GM18870 (cell line): ENCODE results near the gene IFIT1B.
A peak's percentile ranks its signal among the peaks of the same experiment; 100 is the strongest.
"Not testable (repeated sequence)": the region's sequence is repeated elsewhere in the genome, so short reads cannot be mapped to it uniquely, and the experiment has no call there.

Experiments used
- ATAC-seq: cut with Tn5 transposase; IDR thresholded peaks from one replicate; pipeline ENCODE4 v1.9.1; 2021; ENCODE audit warnings: moderate library complexity; ENCODE audit not compliant: unreplicated experiment

The IFIT1B gene, protein sequence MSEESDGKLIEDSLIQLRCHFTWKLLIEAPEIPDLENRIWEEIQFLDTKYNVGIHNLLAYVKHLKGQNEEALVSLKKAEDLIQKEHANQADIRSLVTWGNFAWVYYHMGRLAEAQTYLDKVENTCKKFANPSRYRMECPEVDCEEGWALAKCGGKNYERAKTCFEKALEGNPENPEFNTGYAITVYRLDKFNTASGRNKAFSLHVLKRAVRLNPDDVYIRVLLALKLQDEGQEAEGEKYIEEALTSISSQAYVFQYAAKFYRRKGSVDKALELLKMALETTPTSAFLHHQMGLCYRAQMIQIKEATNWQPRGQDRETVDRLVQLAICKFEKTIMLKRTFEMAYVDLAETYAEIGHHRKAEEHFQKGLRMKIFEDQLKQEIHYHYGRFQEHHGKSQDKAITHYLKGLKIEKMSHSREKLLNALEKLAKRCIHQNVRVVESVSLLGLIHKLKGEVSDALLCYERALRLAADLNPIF

DNA sequence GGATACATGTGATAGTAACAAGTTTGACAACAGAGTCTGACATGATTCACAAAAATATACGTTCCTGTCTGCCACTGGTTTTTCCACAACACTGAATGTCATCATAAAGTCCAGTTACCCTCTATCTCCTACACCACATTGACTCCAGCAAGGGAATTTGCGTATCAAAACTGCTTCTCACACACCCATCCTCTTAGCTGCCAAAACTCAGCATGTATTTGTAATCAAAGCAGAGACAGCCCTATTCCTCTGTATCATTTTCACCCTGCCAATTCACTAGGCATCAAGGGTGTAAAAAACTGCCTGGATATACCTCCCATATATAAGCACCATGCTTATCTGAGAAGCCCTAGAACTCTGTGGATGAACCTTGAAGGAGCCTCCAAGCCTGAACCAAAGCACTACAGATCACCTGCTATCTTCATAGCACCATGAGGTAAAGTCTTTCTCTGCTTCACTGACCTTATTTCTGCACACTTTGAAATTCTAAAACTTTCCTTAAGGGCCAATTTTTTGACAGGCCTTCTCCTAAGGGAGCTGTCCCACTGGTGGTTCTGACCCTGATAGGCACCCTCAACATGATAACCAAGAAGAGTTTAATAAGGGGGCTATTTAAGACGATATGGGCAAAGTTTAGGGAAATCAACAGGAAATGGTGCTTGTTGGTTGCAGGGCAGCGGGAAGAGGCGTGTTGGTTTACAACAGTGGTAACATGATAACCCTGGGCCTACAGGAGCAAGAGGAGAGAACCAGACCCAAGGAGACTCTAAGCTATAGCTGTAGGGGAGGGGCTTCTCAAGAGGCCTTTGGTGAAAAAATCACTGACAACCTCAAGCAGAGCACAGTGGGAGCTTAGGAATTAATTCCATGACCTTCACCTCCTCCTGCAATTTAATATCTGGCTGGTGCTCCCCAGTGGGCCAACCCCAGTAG lies at the start of gene IFIT1B:
TSS of gene IFIT1B (plus strand) at position 352 of the 933 bp plus-strand sequence. CDS start at position 432, 80 bp downstream.
- ATAC-seq = no peak

DNA sequence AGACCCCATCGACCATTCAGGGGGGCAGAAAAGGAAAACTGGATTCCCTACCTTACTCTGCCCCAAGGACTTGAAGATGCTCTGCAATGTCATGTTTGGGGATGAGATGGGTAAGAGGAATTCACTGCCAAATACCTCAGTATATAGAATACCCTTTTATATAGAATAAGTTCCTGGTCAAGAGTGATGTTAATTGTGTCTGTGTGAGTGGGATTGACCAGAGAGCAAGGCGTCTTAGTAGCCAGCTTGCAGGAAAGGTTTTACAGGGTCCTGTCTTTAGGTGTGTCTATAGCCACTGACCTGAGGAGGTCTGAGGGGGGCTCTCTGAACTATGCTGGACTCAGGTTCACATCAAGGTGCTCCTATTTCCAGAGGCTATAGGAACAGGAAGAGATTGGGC lies 48.7 kb upstream of the IFIT1B start:
- no peak for ATAC-seq

DNA sequence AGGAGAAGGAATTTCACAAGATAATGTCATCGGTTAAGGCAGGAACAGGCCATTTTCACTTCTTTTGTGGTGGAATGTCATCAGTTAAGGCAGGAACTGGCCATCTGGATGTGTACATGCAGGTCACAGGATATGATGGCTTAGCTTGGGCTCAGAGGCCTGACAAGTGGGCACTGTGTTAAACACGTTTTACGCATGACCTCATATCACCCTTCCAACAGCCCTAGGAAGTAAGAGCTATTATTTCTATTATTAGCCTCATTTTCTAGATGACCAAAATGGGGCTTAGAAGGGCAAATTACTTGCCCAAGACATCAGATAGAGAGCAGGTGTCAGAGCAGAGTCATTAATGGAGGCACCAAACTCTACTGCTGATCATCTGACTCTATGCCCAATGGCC lies 47.8 kb upstream of the IFIT1B start:
- ATAC-seq = not testable (repeated sequence)

DNA sequence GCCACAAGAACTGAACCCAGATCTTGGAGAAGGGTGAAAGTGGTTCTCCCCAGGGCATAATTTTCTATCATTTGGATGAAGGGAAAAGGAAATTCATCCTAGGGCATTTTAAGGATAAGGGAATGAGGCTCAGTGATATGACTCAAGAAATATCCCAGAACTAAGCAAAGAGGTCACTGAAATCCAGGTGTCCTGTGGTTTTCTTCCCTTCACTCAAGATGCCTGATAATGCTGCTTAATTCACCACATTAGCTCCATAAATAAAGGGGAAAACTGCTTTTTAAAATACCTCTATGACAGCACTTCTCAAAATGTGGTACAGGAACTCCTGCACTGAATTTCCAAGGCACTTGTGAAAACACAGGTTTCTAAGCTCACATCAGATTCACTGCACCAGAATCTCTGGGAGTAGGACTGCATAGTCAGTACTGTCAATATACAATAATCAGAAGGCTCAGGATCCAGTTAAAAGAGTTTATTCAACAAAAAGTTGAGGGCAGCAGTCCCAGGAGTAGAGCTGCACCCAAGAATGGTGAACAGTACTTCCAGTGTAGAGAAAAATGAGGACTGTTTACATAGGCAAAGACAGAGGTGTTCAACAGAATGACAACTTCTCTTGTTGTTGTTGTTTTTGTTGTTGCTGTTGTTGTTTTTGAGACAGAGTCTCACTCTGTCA lies 47.2 kb upstream of the IFIT1B start:
- ATAC-seq = no peak

DNA sequence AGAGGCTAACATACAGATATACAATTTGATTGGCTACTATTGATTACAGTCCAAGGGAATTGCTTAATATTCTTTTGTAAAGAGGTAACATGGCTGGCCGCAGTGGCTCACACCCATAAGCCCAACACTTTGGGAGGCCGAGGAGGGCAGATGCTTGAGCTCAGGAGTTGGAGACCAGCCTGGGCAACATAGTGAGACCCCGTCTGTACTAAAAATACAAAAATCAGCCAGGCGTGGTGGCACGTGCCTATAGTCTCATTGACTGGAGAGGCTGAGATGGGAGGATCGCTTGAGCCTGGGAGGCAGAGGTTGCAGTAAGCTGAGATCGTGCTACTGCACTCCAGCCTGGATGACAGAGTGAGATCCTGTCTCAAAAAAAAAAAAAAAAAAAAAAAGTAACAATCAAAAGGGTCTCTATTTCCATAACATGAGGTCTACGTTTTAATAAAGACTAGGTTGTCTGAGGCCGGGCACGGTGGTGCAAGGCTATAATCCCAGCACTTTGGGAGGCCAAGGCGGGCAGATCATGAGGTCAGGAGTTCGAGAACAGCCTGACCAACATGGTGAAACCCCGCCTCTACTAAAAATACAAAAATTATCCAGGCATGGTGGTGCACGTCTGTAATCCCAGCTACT lies 46.3 kb upstream of the IFIT1B start:
- not testable (repeated sequence) for ATAC-seq

DNA sequence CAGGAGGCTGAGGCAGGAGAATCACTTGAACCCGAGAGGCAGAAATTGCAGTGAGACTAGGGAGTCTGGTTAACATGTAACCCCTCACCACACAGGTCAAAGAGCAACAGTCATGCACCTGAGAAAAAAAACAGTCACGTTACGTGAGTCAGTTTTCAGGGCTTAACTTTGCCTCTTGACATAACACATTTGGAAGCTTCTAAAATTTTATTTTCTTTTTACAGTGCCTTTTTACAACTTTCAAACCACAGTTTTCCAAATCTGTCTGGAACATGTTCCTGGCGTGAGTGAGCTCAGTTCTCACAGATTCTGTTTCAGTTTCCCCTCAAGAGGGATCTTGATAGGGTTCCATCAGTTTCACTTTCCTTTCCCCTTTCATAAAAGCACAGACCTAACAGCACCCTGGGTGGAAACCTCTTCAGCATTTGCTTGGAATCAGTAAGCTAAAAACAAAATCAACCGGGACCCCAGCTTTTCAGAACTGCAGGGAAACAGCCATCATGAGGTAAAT lies 45.7 kb upstream of the IFIT1B start:
- peak; percentile 45 for ATAC-seq

DNA sequence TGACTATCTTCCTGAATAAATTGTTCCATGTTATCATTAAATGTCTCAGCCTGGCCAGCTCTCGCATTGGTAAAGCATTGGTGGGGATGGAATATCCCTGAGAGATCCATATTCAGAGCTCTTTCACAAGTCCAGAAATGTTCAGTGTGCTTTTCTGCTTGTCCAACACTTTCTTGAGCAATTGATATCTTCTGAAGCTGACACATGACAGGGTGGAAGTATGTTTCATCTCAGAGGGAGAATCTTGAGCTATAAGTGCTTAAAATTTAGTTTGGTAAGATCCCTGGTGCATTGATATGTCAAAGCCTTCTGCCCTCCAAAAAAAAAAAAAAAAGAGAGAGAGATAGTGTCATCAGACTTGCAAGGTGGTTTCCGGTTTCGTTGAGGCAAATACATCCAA lies 42.6 kb upstream of the IFIT1B start:
- ATAC-seq = no peak

DNA sequence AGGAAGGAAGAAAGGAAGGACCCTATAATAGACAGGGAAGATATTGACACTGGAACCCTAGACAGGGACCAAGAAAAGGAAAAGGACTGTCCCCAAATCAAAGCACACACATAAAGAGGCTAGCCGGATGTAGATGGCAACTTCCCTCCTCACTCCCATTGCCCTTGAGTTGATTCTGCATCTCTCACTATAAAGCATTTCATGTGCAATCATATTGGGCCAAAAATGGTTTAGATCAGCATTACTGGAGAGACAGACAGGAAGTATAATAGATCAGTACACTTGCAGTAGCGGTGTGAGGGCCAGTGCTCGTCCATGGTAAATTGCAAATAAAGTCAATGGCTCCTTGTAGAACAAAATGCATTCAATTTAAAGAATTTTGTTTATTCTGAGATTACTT lies 41.6 kb upstream of the IFIT1B start:
- ATAC-seq = no peak

DNA sequence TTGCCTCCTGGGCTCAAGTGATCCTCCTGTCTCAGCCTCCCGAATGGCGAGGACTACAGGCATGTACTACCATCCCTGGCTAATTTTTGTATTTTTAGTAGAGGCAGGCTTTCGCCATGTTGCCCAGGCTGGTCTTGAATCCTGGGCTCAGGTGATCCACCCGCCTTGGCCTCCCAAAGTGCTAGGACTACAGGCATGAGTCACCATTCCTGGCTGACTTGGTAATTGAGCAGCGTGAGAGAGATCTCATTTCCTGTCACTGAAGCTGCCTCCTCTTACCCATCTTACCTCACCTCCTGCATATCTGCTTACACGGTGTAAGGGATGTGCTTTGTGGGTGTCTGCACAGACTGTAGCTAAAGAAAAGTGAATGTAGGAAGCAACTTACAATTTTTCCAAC lies 40.4 kb upstream of the IFIT1B start:
- ATAC-seq = no peak

DNA sequence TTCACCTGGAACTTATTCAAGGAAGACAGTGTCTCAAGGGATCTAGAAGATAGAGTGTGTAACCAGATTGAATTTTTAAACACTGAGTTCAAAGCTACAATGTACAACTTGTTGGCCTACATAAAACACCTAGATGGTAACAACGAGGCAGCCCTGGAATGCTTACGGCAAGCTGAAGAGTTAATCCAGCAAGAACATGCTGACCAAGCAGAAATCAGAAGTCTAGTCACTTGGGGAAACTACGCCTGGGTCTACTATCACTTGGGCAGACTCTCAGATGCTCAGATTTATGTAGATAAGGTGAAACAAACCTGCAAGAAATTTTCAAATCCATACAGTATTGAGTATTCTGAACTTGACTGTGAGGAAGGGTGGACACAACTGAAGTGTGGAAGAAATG lies 39.1 kb upstream of the IFIT1B start:
- no peak for ATAC-seq

DNA sequence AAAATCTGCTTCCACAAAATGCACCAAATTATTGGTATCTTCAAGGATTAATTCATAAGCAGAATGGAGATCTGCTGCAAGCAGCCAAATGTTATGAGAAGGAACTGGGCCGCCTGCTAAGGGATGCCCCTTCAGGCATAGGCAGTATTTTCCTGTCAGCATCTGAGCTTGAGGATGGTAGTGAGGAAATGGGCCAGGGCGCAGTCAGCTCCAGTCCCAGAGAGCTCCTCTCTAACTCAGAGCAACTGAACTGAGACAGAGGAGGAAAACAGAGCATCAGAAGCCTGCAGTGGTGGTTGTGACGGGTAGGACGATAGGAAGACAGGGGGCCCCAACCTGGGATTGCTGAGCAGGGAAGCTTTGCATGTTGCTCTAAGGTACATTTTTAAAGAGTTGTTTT lies 38.0 kb upstream of the IFIT1B start:
- no peak for ATAC-seq

DNA sequence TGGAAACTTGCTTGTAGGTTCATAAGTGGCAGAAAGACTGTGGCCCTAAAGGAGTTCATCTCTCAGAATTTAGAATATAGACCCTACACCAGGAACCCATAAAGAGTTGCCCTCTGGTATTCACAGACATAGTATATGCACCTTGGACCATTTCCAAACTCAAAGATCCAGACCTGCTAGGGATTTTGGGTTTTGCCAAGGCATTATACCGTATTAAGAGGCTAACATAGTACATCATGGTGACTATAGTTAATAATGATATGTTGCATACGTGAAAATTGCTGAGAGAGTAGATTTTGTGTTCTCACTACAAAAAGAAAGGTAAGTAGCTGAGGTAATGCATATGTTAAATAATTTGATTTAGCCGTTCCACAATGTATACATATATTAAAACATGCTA lies 36.2 kb upstream of the IFIT1B start:
- no peak for ATAC-seq

DNA sequence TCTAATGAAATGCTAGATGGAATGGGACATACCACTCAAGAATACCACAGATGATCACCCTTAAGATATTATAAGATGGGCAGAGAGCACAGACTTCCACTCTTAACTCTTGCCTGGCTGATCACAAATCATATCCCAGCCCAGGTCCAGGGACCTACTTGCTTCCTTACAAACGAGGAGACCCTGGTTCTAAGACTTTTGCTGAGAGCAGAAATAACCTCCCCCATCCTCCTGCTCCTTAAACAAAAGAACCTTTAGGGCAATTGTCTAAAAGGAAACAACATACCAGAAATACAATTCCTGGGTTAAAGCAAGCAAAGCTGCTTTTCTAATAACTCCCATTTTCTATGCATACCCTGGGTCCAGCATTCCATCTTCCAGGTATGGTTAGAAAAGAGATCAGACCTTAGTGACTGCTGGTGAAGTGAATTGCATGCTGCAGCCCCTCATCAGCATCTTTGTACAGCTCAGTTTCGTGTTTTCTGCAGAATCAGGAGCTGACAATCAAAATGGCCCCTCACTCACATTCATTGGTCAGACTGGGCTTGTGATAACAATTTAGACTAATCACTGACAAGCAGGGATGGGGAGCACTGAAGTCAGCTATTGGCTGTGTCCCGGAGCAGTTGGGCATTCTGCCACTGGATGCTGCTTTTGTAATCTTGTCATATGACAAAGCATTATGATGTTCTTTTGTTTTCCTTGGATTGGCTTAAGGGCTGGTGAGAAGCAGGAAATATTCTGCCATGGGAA lies 35.5 kb upstream of the IFIT1B start:
- ATAC-seq = no peak

DNA sequence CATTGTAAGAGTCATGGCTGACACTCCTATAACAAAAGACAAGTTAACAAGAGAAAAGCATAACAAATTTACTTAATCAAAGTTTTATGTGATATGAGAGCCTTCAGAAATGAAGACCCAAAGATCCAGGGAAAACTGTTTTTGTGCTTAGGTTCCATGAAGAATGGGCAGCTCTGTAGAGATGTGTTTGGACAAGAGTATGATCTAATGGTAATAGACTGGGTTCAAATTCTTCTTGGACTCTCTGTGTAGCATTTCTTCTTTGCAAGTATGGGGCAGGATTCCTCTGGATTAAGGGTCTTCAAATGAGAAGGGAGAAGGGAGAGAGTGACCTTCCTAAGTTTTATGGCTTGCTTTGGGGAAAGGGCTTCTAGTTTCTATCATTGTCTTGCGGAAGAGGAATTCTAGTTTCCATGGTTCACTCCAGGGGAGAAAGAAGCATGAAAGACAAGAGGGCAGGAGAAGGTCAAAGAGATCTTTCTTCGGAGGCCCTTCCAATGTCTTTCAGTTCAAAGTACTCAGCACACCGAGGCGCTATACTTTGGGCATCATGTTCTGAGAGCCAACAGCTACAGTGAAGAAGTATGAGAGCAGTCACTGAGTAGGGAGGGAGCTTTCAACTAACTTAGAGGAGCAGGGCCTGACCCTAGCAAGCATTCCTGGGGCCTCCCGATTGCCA lies 34.6 kb upstream of the IFIT1B start:
- ATAC-seq = no peak

DNA sequence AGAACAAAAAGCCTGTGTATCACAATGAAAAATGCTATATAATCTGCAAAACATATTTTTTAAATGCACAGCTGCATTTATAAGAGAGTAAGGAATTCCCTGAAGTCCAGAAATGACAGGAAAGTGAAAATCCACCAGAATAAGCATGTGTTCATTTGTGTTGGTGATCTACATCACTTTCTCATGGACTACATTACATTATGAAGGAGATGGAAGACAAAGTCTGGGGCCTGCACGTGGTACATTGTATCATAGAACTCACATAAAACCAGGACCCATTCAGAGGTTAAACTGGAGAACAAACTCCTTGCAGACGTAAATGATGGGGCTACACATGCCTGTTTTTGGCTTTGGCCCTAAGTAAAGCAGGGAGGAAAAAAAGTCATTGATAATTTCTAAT lies 33.7 kb upstream of the IFIT1B start:
- no peak for ATAC-seq

DNA sequence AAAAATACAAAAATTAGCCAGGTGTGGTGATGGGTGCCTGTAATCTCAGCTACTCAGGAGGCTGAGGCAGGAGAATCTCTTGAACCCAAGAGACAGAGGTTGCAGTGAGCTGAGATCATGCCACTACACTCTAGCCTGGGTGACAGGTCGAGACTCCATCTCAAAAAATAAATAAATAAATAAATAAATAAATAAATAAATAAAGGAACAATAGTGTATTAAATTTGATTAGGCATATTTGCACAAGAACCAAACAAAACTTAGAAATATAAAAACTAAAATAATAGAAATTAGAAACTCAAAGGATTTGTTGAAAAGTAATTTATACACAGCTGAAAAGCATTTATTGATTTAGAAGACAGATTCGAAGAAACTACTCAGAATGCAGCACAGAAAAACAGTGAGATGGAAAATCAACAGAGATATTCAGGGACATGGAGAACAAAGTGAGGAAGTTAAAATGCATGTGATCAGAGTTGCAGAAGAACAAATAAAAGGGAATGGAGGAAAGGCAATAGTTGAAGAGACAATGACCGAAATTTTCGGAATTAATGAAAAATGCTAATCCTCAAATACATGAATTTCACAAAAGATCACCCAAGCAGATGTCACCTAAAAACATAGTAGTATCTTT lies 32.4 kb upstream of the IFIT1B start:
- no peak for ATAC-seq

DNA sequence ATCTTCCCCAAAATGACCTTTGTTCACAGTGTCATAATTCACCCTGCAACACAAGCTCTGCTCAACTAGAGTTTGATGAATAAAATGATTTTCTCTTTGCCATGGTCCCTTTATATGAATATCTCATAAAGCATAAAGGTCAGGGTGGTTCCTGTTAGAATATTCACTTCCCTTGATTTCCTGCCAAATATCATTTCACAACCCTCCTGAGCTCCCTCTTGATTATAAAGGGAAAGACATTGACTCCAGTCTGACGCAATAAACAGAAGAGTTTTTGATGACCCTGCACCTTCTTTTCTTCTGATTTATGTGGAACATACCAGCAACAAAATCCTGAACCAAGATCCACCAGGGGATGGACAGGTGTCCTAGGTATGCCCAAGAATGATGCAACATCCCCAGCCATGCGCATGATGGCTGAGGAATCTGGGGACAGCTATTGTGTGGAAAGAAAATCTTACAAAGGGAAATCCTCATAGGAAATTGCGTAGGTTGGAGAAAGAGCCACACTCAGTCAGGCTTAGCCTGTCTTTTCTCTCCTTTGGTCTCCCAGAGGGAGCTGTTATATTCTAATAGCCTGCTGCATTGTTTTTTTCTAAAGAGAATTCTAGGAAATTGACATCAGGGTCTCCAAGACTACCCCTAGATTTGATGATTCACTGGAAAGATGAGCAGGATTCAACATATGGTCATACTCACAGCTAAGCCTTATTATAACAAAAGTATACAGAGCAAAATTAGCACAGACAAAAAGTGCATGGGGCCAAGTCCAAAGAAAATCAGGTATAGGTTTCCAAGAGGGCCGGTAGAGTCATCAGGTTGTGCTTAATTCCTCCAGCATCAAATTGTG lies 31.2 kb upstream of the IFIT1B start:
- no peak for ATAC-seq
